Lung (tissue), 16 donors: ENCODE results near the gene KIF18B. TPM values are rescaled to one million over a fixed set of nuclear protein-coding genes. Genes with fewer than 3 reads are reported as not detected.
A peak's percentile ranks its signal among the peaks of the same experiment; 100 is the strongest.

Source experiments
- ATAC-seq: fragments of 200-7000 bp; cut with Tn5 transposase; one replicate; pipeline ENCODE4 v1.9.1; 2020; ENCODE audit warnings: moderate number of reproducible peaks; ENCODE audit not compliant: insufficient read depth, low FRiP score
- DNase-seq, 3 donors: peaks; one replicate each; pipeline ENCODE4 v3.0.0-alpha.2; 2013 to 2017
- H3K27ac ChIP-seq, 2 donors: one replicate each; pipeline ENCODE4 v1.5.1; 2013; ENCODE audit warnings: mild to moderate bottlenecking in 2 of 2, moderate library complexity in 2 of 2, control low read depth in 1 of 2, inconsistent platforms in 1 of 2, low read depth in 1 of 2, low read length in 1 of 2
- H3K27me3 ChIP-seq, 3 donors: one replicate each; pipeline ENCODE4 v1.5.1; 2013; ENCODE audit warnings: low read length in 2 of 3; ENCODE audit not compliant: control insufficient read depth in 3 of 3, insufficient read depth in 3 of 3
- H3K36me3 ChIP-seq, 4 donors: one replicate each; pipeline ENCODE4 v1.5.1; 2013; ENCODE audit warnings: low read length in 4 of 4, mild to moderate bottlenecking in 1 of 4, moderate library complexity in 1 of 4; ENCODE audit not compliant: control insufficient read depth in 4 of 4, insufficient read depth in 4 of 4
- H3K4me1 ChIP-seq, 5 donors: one replicate each; pipeline ENCODE4 v1.5.1; 2013; ENCODE audit warnings: low read length in 5 of 5, mild to moderate bottlenecking in 2 of 5, moderate library complexity in 1 of 5; ENCODE audit not compliant: control insufficient read depth in 5 of 5, insufficient read depth in 5 of 5
- H3K4me3 ChIP-seq: one replicate; pipeline ENCODE4 v1.5.1; 2013; ENCODE audit warnings: mild to moderate bottlenecking, control low read depth, moderate library complexity
- H3K9ac ChIP-seq, 2 donors: one replicate each; pipeline ENCODE4 v1.5.1; 2013; ENCODE audit warnings: low read length in 2 of 2, control low read depth in 1 of 2; ENCODE audit not compliant: insufficient read depth in 1 of 2
- H3K9me3 ChIP-seq, 4 donors: one replicate each; pipeline ENCODE4 v1.5.1; 2013; ENCODE audit warnings: low read length in 3 of 4, mild to moderate bottlenecking in 1 of 4, moderate library complexity in 1 of 4; ENCODE audit not compliant: control insufficient read depth in 4 of 4, insufficient read depth in 3 of 4
- WGBS, 2 donors: extraction: QIAGEN DNeasy Blood & Tissue Kit; methylation state at CpG; one replicate each; pipeline ENCODE4 v1.1.7; 2013; 5-methylcytosine and 5-hydroxymethylcytosine counted together
- long read RNA-seq, 5 donors: transcript quantifications; one replicate each; lab custom pipeline, GENCODE V29; 2026
- polyA plus RNA-seq, 2 donors: library from polyadenylated mRNA; stranded (reverse); fragments of 200-250 nt; gene quantifications; one replicate each; pipeline ENCODE4 v1.2.1, GENCODE V29; 2013
- total RNA-seq, 2 donors: library from RNA; depleted of rRNA in 1 of 2; stranded (reverse); fragments of >200 nt in 1 of 2; gene quantifications; one replicate each; pipeline ENCODE4 v1.2.1, GENCODE V29; 2014 to 2021
- TF ChIP-seq, protein P1 (sequence below): IDR thresholded peaks from 2 replicates; pipeline ENCODE4 v1.5.1; 2012; ENCODE audit warnings: mild to moderate bottlenecking; ENCODE audit errors: control extremely low read depth, extremely low read depth
- donor health status: control.
- donor health status: control.
- donor health status: Bipolar disorder and iron deficiency.
- donor health status: healthy.
- donor health status: DM: yes; HTN: yes; CAD: no.

Gene KIF18B
- total RNA-seq, result 1 to 10 TPM in 1 of 2 donors, under 1 TPM in 1; 0.80 to 1.4 TPM
- polyA plus RNA-seq, result under 1 TPM; 0.70 to 0.87 TPM
- long read RNA-seq, donor 1, full-length matches to known transcripts, result 2 of 14 reads
- long read RNA-seq, donor 1, partial matches to known transcripts, result 12 of 14 reads
- long read RNA-seq, donor 1, other reads (novel, unspliced or antisense), result 0 of 14 reads
- long read RNA-seq, donor 2, result 0 reads
- long read RNA-seq, donor 3, result 0 reads
- long read RNA-seq, donor 4, result 0 reads
- long read RNA-seq, donor 5, result 0 reads

DNA sequence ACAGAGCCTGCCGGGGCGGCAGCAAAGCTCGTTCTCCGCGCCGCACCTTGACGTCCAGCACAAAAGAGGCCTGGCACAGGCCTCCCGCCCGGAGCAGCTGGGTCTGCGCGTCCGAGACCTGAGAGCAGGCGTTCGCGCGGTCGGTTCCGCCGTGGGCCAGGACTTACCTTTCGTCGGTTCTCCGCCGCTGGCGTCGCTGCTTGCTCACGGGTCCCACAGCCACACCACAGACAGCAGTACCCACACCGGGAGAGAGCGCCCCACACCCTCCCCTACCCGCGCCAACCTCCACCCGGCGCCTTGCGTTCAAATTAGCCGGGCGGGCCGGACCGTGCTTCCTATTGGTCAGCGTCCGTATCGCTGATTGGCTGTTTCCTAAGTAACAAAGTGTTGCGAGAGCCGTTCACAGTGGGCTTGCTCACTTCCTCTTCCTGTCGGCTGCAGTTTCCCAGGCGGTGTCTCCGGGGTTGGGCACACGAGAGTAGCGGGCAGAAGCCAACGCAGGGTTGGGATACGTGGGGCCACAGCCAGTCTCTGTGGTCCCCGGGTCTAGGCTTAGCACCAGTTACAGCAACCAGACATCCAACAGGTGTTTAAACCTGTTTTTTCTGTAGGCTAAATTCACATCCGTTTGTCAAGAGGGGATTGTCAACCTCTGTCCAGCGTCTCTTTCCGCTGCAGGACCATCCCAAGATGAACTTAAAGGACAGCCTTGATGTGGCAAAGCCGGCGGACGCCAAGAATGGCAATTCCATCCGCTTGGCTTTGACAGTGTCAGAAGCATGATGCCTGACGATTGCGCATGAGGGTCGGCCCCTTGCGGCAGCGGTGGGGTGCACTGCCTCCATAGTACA is at the start of gene KIF18B:
Gene KIF18B (minus strand): TSS at position 313 of the 854 bp plus-strand sequence. CDS start 11,429 bp downstream, outside the sequence.
- Histone ChIP-seq H3K9me3 (no peaks in the 10 kb centered on the region), H3K4me1 (peaks cover 0 to 10% (median 0%) of the 10 kb centered on the region in 5 donors), H3K36me3 (no peaks in the 10 kb centered on the region), H3K9ac (peak within 1 kb of the TSS; percentile 27 to 80), H3K27ac (peak within 1 kb of the TSS in 1 of 2 donors; percentile 85), H3K27me3 (no peaks in the 10 kb centered on the region), H3K4me3 (peak within 1 kb of the TSS; percentile 57)
- WGBS, 2 donors, result 1 to 2% methylated on average over 61 to 62 of the region's 62 CpGs
- ATAC-seq (peak; percentile 97), DNase-seq (peak; percentile 93 to 97 (median 96))
- TF ChIP-seq, protein P1, sequence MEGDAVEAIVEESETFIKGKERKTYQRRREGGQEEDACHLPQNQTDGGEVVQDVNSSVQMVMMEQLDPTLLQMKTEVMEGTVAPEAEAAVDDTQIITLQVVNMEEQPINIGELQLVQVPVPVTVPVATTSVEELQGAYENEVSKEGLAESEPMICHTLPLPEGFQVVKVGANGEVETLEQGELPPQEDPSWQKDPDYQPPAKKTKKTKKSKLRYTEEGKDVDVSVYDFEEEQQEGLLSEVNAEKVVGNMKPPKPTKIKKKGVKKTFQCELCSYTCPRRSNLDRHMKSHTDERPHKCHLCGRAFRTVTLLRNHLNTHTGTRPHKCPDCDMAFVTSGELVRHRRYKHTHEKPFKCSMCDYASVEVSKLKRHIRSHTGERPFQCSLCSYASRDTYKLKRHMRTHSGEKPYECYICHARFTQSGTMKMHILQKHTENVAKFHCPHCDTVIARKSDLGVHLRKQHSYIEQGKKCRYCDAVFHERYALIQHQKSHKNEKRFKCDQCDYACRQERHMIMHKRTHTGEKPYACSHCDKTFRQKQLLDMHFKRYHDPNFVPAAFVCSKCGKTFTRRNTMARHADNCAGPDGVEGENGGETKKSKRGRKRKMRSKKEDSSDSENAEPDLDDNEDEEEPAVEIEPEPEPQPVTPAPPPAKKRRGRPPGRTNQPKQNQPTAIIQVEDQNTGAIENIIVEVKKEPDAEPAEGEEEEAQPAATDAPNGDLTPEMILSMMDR, result no peak

DNA sequence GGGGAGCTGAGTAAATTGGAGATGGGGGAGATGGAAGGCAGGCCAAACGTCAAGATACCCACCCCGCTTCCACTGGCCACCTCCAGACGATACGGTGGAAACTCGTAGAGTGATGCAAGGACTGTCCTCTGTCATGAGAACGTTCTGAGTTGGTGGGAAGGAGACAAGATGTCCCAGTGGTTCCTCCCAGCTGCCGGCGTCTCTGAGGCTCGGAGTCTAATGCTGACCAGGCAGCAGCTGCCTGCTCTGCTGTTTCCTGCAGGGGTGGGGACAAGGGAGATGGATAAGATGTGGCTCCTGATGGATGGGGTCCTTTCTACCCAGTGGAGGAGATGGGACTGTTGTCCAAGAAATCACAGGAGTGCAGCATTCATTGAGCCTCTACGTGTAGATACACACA is 48.7 kb upstream of the KIF18B start:
- 71 to 78% methylated on average over 10 of the region's 10 CpGs for WGBS, 2 donors
- DNase-seq, result no peak
- Histone ChIP-seq H3K4me3 (no peak overlapping the region), H3K27ac (no peak overlapping the region), H3K9ac (no peak overlapping the region), H3K27me3 (no peaks in the 10 kb centered on the region), H3K9me3 (peaks cover 0 to 5% (median 2%) of the 10 kb centered on the region in 4 donors), H3K36me3 (no peaks in the 10 kb centered on the region), H3K4me1 (peaks cover 0 to 18% (median 0%) of the 10 kb centered on the region in 5 donors)
- ATAC-seq, result no peak
- TF ChIP-seq, protein P1, result no peak

DNA sequence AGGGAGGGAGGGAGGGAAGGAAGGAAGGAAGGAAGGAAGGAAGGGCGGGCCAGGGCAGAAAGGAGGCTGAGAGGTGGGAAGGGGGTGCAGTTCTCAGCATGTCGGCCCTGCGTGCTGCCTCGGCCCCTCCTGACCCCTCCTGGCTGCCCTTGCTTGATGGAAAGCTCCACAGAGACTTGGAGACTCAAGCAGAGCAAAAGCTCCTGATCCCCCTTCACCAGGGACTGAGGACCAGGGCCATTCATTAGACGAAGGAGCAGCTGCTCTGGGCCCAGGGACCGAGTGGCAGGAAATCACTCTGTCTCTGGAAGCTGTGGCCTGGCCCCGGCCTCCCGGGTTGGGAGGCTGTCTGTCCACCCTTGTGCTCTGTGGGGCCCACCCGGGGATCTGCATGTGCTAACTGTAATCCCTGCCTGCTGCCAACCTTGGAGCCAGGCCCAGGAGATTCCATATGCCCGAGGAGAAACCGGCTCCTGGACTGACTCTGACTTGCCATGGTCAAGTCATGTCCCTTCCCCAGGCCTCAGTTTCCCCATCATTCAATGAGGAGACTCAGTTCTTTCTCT is 47.9 kb upstream of the KIF18B start:
- Histone ChIP-seq H3K9ac (no peak overlapping the region), H3K27me3 (no peaks in the 10 kb centered on the region), H3K9me3 (peaks cover 0 to 5% (median 2%) of the 10 kb centered on the region in 4 donors), H3K4me1 (peaks cover 0 to 18% (median 0%) of the 10 kb centered on the region in 5 donors), H3K27ac (no peak overlapping the region), H3K4me3 (no peak overlapping the region), H3K36me3 (no peaks in the 10 kb centered on the region)
- WGBS, 2 donors, result 60 to 63% methylated on average over 11 of the region's 11 CpGs
- ATAC-seq, result no peak
- peak in 2 of 3 donors; percentile 46 to 57 for DNase-seq
- TF ChIP-seq, protein P1, result no peak
